Hematopoietic multipotent progenitor cell treated with erythropoietin and hydrocortisone succinate and interleukin-3 and kit ligand, for 6 days (in vitro differentiated cells): ENCODE measurements around the gene NOS1AP.
"Not testable (repeated sequence)": the region's sequence is repeated elsewhere in the genome, so short reads cannot be mapped to it uniquely, and the experiment has no call there.

Experiments
- DNase-seq: peaks from one replicate; pipeline ENCODE4 v3.0.0-alpha.2; 2015

NOS1AP gene

GRCh38 chr1:162197041-162197531 is 127.6 kb downstream of the NOS1AP start:
- DNase-seq: no peak

GRCh38 chr1:162197615-162198421 is 128.3 kb downstream of the NOS1AP start:
- DNase-seq: no peak

- DNase-seq: no peak
Measured at GRCh38 chr1:162200096-162200847, 130.8 kb downstream of the NOS1AP start.

GRCh38 chr1:162201062-162201461 is 131.6 kb downstream of the NOS1AP start:
- DNase-seq: not testable (repeated sequence)

- DNase-seq: no peak
Measured at GRCh38 chr1:162204129-162204822, 134.8 kb downstream of the NOS1AP start.

GRCh38 chr1:162204823-162205155 is 135.3 kb downstream of the NOS1AP start:
- DNase-seq: no peak

GRCh38 chr1:162206300-162206699 is 136.8 kb downstream of the NOS1AP start:
- no peak for DNase-seq

GRCh38 chr1:162206749-162207635 is 137.5 kb downstream of the NOS1AP start:
- DNase-seq: no peak

- DNase-seq: no peak
Measured at GRCh38 chr1:162207862-162208261, 138.4 kb downstream of the NOS1AP start.

GRCh38 chr1:162210196-162210595 is 140.7 kb downstream of the NOS1AP start:
- no peak for DNase-seq

- no peak for DNase-seq
Measured at GRCh38 chr1:162212713-162213112, 143.2 kb downstream of the NOS1AP start.

GRCh38 chr1:162213281-162213912 is 143.9 kb downstream of the NOS1AP start:
- no peak for DNase-seq

GRCh38 chr1:162214202-162214601 is 144.7 kb downstream of the NOS1AP start:
- DNase-seq: no peak

GRCh38 chr1:162215902-162216301 is 146.4 kb downstream of the NOS1AP start:
- no peak for DNase-seq

- no peak for DNase-seq
Measured at GRCh38 chr1:162216604-162217003, 147.1 kb downstream of the NOS1AP start.

- DNase-seq: no peak
Measured at GRCh38 chr1:162217706-162218105, 148.2 kb downstream of the NOS1AP start.

GRCh38 chr1:162218546-162218945 is 149.1 kb downstream of the NOS1AP start:
- DNase-seq: no peak

- DNase-seq: no peak
Measured at GRCh38 chr1:162218975-162219374, 149.5 kb downstream of the NOS1AP start.

- DNase-seq: no peak
Measured at GRCh38 chr1:162219461-162219860, 150.0 kb downstream of the NOS1AP start.

- DNase-seq: no peak
Measured at GRCh38 chr1:162220009-162220539, 150.6 kb downstream of the NOS1AP start.

GRCh38 chr1:162222014-162222413 is 152.5 kb downstream of the NOS1AP start:
- no peak for DNase-seq

GRCh38 chr1:162222730-162223129 is 153.2 kb downstream of the NOS1AP start:
- DNase-seq: no peak
